ENCODE data around the gene KIAA0825.
"Not testable (repeated sequence)": the region's sequence is repeated elsewhere in the genome, so short reads cannot be mapped to it uniquely, and the experiment has no call there.

Gene KIAA0825

GRCh38 chr5:94361161-94361560, 257.2 kb downstream of the KIAA0825 start:
- no peak for DNase-seq

GRCh38 chr5:94360382-94361130, 257.8 kb downstream of the KIAA0825 start:
- no peak for DNase-seq

GRCh38 chr5:94359880-94360279, 258.5 kb downstream of the KIAA0825 start:
- DNase-seq = no peak

GRCh38 chr5:94355811-94356210, 262.6 kb downstream of the KIAA0825 start:
- DNase-seq = no peak

- not testable (repeated sequence) for DNase-seq
Observed at GRCh38 chr5:94354837-94355485, 263.4 kb downstream of the KIAA0825 start.

- DNase-seq = no peak
Observed at GRCh38 chr5:94353605-94354004, 264.8 kb downstream of the KIAA0825 start.

GRCh38 chr5:94347130-94347529, 271.3 kb downstream of the KIAA0825 start:
- no peak for DNase-seq

- no peak for DNase-seq
Observed at GRCh38 chr5:94345257-94345656, 273.1 kb downstream of the KIAA0825 start.

GRCh38 chr5:94337617-94338016, 280.8 kb downstream of the KIAA0825 start:
- no peak for DNase-seq

GRCh38 chr5:94335936-94336335, 282.5 kb downstream of the KIAA0825 start:
- DNase-seq = no peak

GRCh38 chr5:94329115-94329514, 289.3 kb downstream of the KIAA0825 start:
- DNase-seq = no peak

- no peak for DNase-seq
Observed at GRCh38 chr5:94326586-94326985, 291.8 kb downstream of the KIAA0825 start.

- no peak for DNase-seq
Observed at GRCh38 chr5:94316916-94317838, 301.2 kb downstream of the KIAA0825 start.

- DNase-seq = no peak
Observed at GRCh38 chr5:94314460-94315131, 303.8 kb downstream of the KIAA0825 start.

GRCh38 chr5:94313696-94314095, 304.7 kb downstream of the KIAA0825 start:
- no peak for DNase-seq

- no peak for DNase-seq
Observed at GRCh38 chr5:94313188-94313587, 305.2 kb downstream of the KIAA0825 start.

GRCh38 chr5:94312298-94312697, 306.1 kb downstream of the KIAA0825 start:
- no peak for DNase-seq

GRCh38 chr5:94310833-94311232, 307.6 kb downstream of the KIAA0825 start:
- no peak for DNase-seq

- DNase-seq = no peak
Observed at GRCh38 chr5:94309141-94309540, 309.3 kb downstream of the KIAA0825 start.

GRCh38 chr5:94308442-94308841, 310.0 kb downstream of the KIAA0825 start:
- no peak for DNase-seq

GRCh38 chr5:94304146-94304545, 314.3 kb downstream of the KIAA0825 start:
- DNase-seq = no peak

GRCh38 chr5:94288937-94289336, 329.5 kb downstream of the KIAA0825 start:
- no peak for DNase-seq

GRCh38 chr5:94285984-94286383, 332.4 kb downstream of the KIAA0825 start:
- no peak for DNase-seq
